ENCODE results near the gene PCDHA11.
"Not testable (repeated sequence)": the region's sequence is repeated elsewhere in the genome, so short reads cannot be mapped to it uniquely, and the experiment has no call there.

PCDHA11 gene, protein sequence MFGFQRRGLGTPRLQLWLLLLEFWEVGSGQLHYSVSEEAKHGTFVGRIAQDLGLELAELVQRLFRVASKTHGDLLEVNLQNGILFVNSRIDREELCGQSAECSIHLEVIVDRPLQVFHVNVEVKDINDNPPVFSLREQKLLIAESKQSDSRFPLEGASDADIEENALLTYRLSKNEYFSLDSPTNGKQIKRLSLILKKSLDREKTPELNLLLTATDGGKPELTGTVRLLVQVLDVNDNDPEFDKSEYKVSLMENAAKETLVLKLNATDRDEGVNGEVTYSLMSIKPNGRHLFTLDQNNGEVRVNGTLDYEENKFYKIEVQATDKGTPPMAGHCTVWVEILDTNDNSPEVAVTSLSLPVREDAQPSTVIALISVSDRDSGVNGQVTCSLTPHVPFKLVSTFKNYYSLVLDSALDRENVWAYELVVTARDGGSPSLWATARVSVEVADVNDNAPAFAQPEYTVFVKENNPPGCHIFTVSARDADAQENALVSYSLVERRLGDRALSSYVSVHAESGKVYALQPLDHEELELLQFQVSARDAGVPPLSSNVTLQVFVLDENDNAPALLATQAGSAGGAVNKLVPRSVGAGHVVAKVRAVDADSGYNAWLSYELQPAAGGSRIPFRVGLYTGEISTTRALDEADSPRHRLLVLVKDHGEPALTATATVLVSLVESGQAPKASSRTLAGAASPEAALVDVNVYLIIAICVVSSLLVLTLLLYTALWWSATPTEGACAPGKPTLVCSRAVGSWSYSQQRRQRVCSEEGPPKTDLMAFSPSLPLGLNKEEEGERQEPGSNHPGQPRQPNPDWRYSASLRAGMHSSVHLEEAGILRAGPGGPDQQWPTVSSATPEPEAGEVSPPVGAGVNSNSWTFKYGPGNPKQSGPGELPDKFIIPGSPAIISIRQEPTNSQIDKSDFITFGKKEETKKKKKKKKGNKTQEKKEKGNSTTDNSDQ

GRCh38 chr5:140868721-140869554, at the start of gene PCDHA11:
TSS of gene PCDHA11 (plus strand) at chr5:140868957. CDS start at chr5:140869104, 147 bp downstream.
- DNase-seq = peak in 1 of 14 donors; percentile 47

DNA sequence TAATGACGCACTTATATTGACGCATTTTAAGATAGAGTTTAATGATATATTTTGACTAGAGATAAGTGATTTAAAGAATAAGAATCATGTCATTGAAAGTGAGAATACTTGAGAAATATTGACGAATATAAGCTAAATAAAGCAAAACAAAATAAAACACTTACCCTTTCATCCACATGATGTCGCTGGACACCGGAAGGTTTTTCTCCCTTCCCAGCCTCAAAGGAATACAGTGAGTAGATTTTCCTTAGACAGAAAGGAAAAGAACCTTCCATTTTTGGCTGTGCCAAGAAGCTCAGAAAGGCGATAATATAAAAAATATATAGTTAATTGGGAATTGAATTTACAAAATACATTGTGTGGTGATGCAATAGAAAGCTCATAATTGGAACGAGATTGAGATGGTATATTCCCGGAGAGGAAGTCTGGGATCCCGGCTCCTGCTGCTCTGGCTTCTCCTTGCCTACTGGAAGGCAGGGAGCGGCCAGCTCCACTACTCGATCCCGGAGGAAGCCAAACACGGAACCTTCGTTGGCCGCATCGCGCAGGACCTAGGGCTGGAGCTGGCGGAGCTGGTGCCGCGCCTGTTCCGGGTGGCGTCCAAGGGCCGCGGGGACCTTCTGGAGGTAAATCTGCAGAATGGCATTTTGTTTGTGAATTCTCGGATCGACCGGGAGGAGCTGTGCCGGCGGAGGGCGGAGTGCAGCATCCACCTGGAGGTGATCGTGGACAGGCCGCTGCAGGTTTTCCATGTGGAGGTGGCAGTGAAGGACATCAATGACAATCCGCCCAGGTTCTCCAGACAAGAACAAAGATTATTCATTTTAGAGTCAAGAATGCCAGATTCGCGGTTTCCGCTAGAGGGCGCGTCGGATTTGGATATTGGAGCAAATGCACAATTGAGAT, 47.1 kb upstream of the PCDHA11 start, which contains the start of gene PCDHA5:
PCDHA5 (plus strand) TSS at position 239 of the 906 bp plus-strand sequence.
- peak in 2 of 14 donors; percentile 20 to 22 for DNase-seq

DNA sequence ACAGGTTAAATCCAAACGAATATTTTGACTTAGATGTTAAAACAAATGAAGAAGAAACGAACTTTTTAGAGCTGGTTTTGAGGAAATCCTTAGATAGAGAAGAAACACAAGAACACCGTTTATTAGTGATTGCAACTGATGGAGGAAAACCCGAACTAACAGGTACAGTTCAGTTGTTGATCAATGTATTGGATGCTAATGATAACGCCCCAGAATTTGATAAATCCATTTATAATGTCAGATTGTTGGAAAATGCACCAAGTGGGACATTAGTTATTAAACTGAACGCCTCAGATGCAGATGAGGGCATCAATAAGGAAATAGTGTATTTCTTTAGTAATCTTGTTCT, 46.5 kb upstream of the PCDHA11 start:
- no peak for DNase-seq

DNA sequence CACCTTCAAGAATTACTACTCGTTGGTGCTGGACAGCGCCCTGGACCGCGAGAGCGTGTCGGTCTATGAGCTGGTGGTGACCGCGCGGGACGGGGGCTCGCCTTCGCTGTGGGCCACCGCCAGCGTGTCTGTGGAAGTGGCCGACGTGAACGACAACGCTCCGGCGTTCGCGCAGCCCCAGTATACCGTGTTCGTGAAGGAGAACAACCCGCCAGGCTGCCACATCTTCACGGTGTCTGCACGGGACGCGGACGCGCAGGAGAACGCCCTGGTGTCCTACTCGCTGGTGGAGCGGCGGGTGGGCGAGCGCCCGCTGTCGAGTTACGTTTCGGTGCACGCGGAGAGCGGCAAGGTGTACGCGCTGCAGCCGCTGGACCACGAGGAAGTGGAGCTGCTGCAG, 45.8 kb upstream of the PCDHA11 start:
- DNase-seq = not testable (repeated sequence)

DNA sequence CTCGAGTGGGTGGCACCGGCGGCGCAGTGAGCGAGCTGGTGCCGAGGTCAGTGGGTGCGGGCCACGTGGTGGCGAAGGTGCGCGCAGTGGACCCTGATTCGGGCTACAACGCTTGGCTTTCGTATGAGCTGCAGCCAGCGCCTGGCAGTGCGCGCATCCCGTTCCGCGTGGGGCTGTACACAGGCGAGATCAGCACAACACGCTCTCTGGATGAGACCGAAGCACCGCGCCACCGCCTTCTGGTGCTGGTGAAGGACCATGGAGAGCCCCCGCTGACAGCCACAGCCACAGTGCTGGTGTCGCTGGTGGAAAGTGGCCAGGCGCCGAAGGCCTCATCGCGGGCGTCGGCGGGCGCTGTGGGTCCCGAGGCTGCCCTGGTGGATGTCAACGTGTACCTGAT, 45.3 kb upstream of the PCDHA11 start:
- no peak for DNase-seq

DNA sequence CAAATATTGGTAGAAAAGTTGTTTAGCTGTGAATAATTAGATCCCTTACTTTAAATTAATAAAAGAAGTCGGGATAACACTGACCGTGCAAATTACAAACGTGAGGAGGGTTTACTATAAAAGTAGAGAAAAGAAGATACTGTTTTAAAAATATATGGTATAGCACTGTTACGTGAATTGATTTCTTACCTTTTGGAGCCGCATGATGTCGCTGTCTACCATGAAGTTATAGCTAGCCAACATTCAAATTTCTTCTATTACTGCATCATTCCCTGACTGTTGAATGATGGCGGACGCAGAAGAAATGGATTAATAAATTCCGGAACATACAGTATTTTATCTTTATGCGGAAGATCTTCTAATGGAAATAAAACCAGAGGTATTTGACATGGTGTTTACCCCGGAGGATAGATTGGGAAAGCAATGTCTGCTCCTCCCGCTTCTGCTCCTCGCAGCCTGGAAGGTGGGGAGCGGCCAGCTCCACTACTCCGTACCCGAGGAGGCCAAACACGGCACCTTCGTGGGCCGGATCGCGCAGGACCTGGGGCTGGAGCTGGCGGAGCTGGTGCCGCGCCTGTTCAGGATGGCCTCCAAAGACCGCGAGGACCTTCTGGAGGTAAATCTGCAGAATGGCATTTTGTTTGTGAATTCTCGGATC, 40.9 kb upstream of the PCDHA11 start, which contains the start of gene PCDHA6:
PCDHA6 (plus strand) TSS at position 257 of the 658 bp plus-strand sequence; CDS start at position 389, 132 bp downstream.
- peak in 1 of 14 donors; percentile 17 for DNase-seq

- no peak for DNase-seq
Observed at GRCh38 chr5:140828362-140828737, 40.4 kb upstream of the PCDHA11 start.

GRCh38 chr5:140829511-140830501, 39.0 kb upstream of the PCDHA11 start:
- not testable (repeated sequence) for DNase-seq

- DNase-seq = peak in 1 of 14 donors; percentile 1
Observed at GRCh38 chr5:140833993-140834392, 34.8 kb upstream of the PCDHA11 start, which contains the start of gene PCDHA7. TSS of gene PCDHA7 (plus strand) at chr5:140834269. CDS start at chr5:140834384, 115 bp downstream.

DNA sequence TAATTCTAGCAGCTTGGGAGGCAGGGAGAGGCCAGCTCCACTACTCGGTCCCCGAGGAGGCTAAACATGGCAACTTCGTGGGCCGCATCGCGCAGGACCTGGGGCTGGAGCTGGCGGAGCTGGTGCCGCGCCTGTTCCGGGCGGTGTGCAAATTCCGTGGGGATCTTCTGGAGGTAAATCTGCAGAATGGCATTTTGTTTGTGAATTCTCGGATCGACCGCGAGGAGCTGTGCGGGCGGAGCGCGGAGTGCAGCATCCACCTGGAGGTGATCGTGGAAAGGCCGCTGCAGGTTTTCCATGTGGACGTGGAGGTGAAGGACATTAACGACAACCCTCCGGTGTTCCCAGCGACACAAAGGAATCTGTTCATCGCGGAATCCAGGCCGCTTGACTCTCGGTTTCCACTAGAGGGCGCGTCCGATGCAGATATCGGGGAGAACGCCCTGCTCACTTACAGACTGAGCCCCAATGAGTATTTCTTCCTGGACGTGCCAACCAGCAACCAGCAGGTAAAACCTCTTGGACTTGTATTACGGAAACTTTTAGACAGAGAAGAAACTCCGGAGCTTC, 34.2 kb upstream of the PCDHA11 start:
- DNase-seq = peak in 1 of 14 donors; percentile 2

GRCh38 chr5:140835622-140836510, 32.9 kb upstream of the PCDHA11 start:
- DNase-seq = no peak

- peak in 2 of 14 donors; percentile 2 to 11 for DNase-seq
Observed at GRCh38 chr5:140840978-140841962, 27.5 kb upstream of the PCDHA11 start, which contains the start of gene PCDHA8. TSS of gene PCDHA8 (plus strand) at chr5:140841187. CDS start at chr5:140841322, 135 bp downstream.

GRCh38 chr5:140842798-140843733, 25.7 kb upstream of the PCDHA11 start:
- DNase-seq = no peak

- peak in 1 of 14 donors; percentile 19 for DNase-seq
Observed at GRCh38 chr5:140848139-140849102, 20.3 kb upstream of the PCDHA11 start, which contains the start of gene PCDHA9. TSS of gene PCDHA9 (plus strand) at chr5:140848382. CDS start at chr5:140848496, 114 bp downstream.

Data from C1 segment of cervical spinal cord (tissue), 14 donors.